Endometrial microvascular endothelial cells (primary cell): ENCODE measurements around the gene SLC35F1. TPM values are rescaled to one million over a fixed set of nuclear protein-coding genes. Genes with fewer than 3 reads are reported as not detected.
"Not testable (repeated sequence)": the region's sequence is repeated elsewhere in the genome, so short reads cannot be mapped to it uniquely, and the experiment has no call there.

Source experiments
- in situ Hi-C: cut with HindIII; loops from 2 replicates; pipeline ENCODE4 v1.10.0; 2017; ENCODE audit warnings: low sequenced_read_pairs, low pct_unique_long_range_greater_than_20kb; ENCODE audit errors: inconsistent ontology term
- total RNA-seq: library from RNA; depleted of rRNA; stranded (reverse); fragments of >200 nt; gene quantifications from one replicate; pipeline ENCODE4 v1.2.3, GENCODE V29; 2015; ENCODE audit errors: inconsistent ontology term

The SLC35F1 gene
- total RNA-seq, 1 donor from 2014 or later: not detected

- in situ Hi-C loops: no loop called here
Observed at GRCh38 chr6:117919775-117920729, 13.0 kb downstream of the SLC35F1 start.

- in situ Hi-C loops: no loop called here
Observed at GRCh38 chr6:117924690-117925089, 17.6 kb downstream of the SLC35F1 start.

GRCh38 chr6:117927866-117928265 lies 20.8 kb downstream of the SLC35F1 start:
- in situ Hi-C loops: no loop called here

- in situ Hi-C loops: no loop called here
Observed at GRCh38 chr6:117928833-117929232, 21.8 kb downstream of the SLC35F1 start.

- in situ Hi-C loops: no loop called here
Observed at GRCh38 chr6:117929501-117929900, 22.4 kb downstream of the SLC35F1 start.

- in situ Hi-C loops: no loop called here
Observed at GRCh38 chr6:117930645-117931044, 23.6 kb downstream of the SLC35F1 start.

- in situ Hi-C loops: no loop called here
Observed at GRCh38 chr6:117932001-117932400, 24.9 kb downstream of the SLC35F1 start.

GRCh38 chr6:117932676-117933075 lies 25.6 kb downstream of the SLC35F1 start:
- in situ Hi-C loops: no loop called here

- in situ Hi-C loops: no loop called here
Observed at GRCh38 chr6:117933471-117933870, 26.4 kb downstream of the SLC35F1 start.

- in situ Hi-C loops: no loop called here
Observed at GRCh38 chr6:117938311-117938995, 31.4 kb downstream of the SLC35F1 start.

- in situ Hi-C loops: no loop called here
Observed at GRCh38 chr6:117947234-117947633, 40.2 kb downstream of the SLC35F1 start.

- in situ Hi-C loops: no loop called here
Observed at GRCh38 chr6:117951783-117952182, 44.7 kb downstream of the SLC35F1 start.

GRCh38 chr6:117955684-117956256 lies 48.7 kb downstream of the SLC35F1 start:
- in situ Hi-C loops: no loop called here

GRCh38 chr6:117956386-117956785 lies 49.3 kb downstream of the SLC35F1 start:
- in situ Hi-C loops: no loop called here

GRCh38 chr6:117958536-117958935 lies 51.5 kb downstream of the SLC35F1 start:
- in situ Hi-C loops: no loop called here

- in situ Hi-C loops: no loop called here
Observed at GRCh38 chr6:117960877-117961276, 53.8 kb downstream of the SLC35F1 start.

- in situ Hi-C loops: no loop called here
Observed at GRCh38 chr6:117961301-117961700, 54.2 kb downstream of the SLC35F1 start.

GRCh38 chr6:117965763-117966162 lies 58.7 kb downstream of the SLC35F1 start:
- in situ Hi-C loops: not testable (repeated sequence)

- in situ Hi-C loops: no loop called here
Observed at GRCh38 chr6:117971637-117972036, 64.6 kb downstream of the SLC35F1 start.
